IMR-90 (cell line): ENCODE results near the gene EFCC1. TPM values are rescaled to one million over a fixed set of nuclear protein-coding genes. Genes with fewer than 3 reads are reported as not detected.

ENCODE experiments used
- ATAC-seq: fragments of 200-7000 bp; cut with Tn5 transposase; 2 replicates; pipeline ENCODE4 v1.9.1; 2020; ENCODE audit warnings: low read depth, mild to moderate bottlenecking, moderate library complexity
- BruUV-seq: library from RNA; stranded (reverse); fragments of 400-500 nt; replicated peaks from 2 replicates; lab custom pipeline; 2021; lab: Mats Ljungman, UMichigan
- CTCF ChIA-PET: fragments of 300-600 bp; formaldehyde crosslinking; extraction: SDS; loops from one replicate; lab custom pipeline; 2021; ENCODE audit warnings: antibody characterized with exemption; lab: Yijun Ruan, JAX
- POLR2A ChIA-PET: fragments of 300-600 bp; sonication (Branson Sonifier 250); formaldehyde crosslinking; loops from one replicate; lab custom pipeline; 2022; ENCODE audit warnings: antibody characterized with exemption; ENCODE audit not compliant: unreplicated experiment; lab: Charles Lee
- DNase-seq: peaks from one replicate; pipeline ENCODE4 v3.0.0; 2013
- H2AFZ ChIP-seq: replicated peaks from 2 replicates; pipeline ENCODE3; 2013; ENCODE audit warnings: low read length, mild to moderate bottlenecking; ENCODE audit not compliant: poor library complexity
- H2AK5ac ChIP-seq: 2 replicates; pipeline ENCODE4 v1.6.1; 2013; ENCODE audit warnings: low read depth, low read length, inconsistent platforms
- H2AK9ac ChIP-seq: replicated peaks from 2 replicates; pipeline ENCODE3; 2013; ENCODE audit warnings: mild to moderate bottlenecking, low read depth, low read length, moderate library complexity; ENCODE audit not compliant: poor library complexity
- H2BK120ac ChIP-seq: 2 replicates; pipeline ENCODE4 v1.6.1; 2013; ENCODE audit warnings: low read depth, low read length, inconsistent platforms
- H2BK15ac ChIP-seq: 3 replicates; pipeline ENCODE4 v1.6.1; 2013; ENCODE audit warnings: low read depth, low read length, inconsistent platforms
- H2BK20ac ChIP-seq: 2 replicates; pipeline ENCODE4 v1.6.1; 2013; ENCODE audit warnings: low read depth, mild to moderate bottlenecking, inconsistent platforms, low read length, moderate library complexity
- H2BK5ac ChIP-seq: 2 replicates; pipeline ENCODE4 v1.6.1; 2013; ENCODE audit warnings: mild to moderate bottlenecking, low read depth, low read length, inconsistent platforms; ENCODE audit not compliant: poor library complexity, severe bottlenecking
- H3K14ac ChIP-seq: replicated peaks from 2 replicates; pipeline ENCODE4 v1.6.1; 2013; ENCODE audit warnings: low read depth, low read length, inconsistent platforms
- H3K18ac ChIP-seq: 2 replicates; pipeline ENCODE4 v1.6.1; 2013; ENCODE audit warnings: low read depth, low read length, control low read depth
- H3K23ac ChIP-seq: 2 replicates; pipeline ENCODE4 v1.6.1; 2013; ENCODE audit warnings: low read depth, low read length, inconsistent platforms
- H3K27ac ChIP-seq: 2 replicates; pipeline ENCODE4 v1.5.1; 2013; ENCODE audit warnings: mild to moderate bottlenecking, control low read depth, low read length; ENCODE audit not compliant: insufficient read depth
- H3K27me3 ChIP-seq: 2 replicates; pipeline ENCODE4 v1.6.1; 2013; ENCODE audit warnings: low read length; ENCODE audit not compliant: control insufficient read depth, insufficient read depth
- H3K36me3 ChIP-seq: 2 replicates; pipeline ENCODE4 v1.6.1; 2013; ENCODE audit warnings: low read length, mixed read lengths; ENCODE audit not compliant: control insufficient read depth, insufficient read depth
- H3K4ac ChIP-seq: 2 replicates; pipeline ENCODE4 v1.6.1; 2013; ENCODE audit warnings: low read depth, low read length, inconsistent platforms
- H3K4me1 ChIP-seq: 2 replicates; pipeline ENCODE4 v1.6.1; 2013; ENCODE audit warnings: low read length, mixed read lengths; ENCODE audit not compliant: control insufficient read depth, insufficient read depth
- H3K4me2 ChIP-seq: 2 replicates; pipeline ENCODE4 v1.6.1; 2013; ENCODE audit warnings: low read depth, mild to moderate bottlenecking, control low read depth, low read length, moderate library complexity
- H3K4me3 ChIP-seq: 2 replicates; pipeline ENCODE4 v1.5.1; 2013; ENCODE audit warnings: low read depth, mild to moderate bottlenecking, control low read depth, low read length, moderate library complexity; ENCODE audit not compliant: insufficient read depth
- H3K56ac ChIP-seq: 2 replicates; pipeline ENCODE4 v1.6.1; 2013; ENCODE audit warnings: low read length, inconsistent platforms; ENCODE audit not compliant: insufficient read depth; ENCODE audit errors: extremely low read depth
- H3K79me1 ChIP-seq, 2 experiments: 2 replicates each; pipeline ENCODE4 v1.6.1; 2013; ENCODE audit warnings: low read length in 2 of 2, inconsistent platforms in 1 of 2, low read depth in 1 of 2
- H3K9ac ChIP-seq: 2 replicates; pipeline ENCODE4 v1.6.1; 2013; ENCODE audit warnings: low read depth, low read length, control low read depth
- H3K9me1 ChIP-seq: 2 replicates; pipeline ENCODE4 v1.6.1; 2013; ENCODE audit warnings: low read length, inconsistent platforms; ENCODE audit not compliant: insufficient read depth
- H3K9me3 ChIP-seq: 2 replicates; pipeline ENCODE4 v1.6.1; 2013; ENCODE audit warnings: low read length; ENCODE audit not compliant: control insufficient read depth, insufficient read depth
- H4K20me1 ChIP-seq: 2 replicates; pipeline ENCODE4 v1.6.1; 2013; ENCODE audit warnings: low read length, inconsistent platforms; ENCODE audit not compliant: insufficient read depth
- H4K5ac ChIP-seq: 2 replicates; pipeline ENCODE4 v1.6.1; 2013; ENCODE audit warnings: mild to moderate bottlenecking, low read depth, low read length, control low read depth
- H4K8ac ChIP-seq, 2 experiments: 2 replicates each; pipeline ENCODE4 v1.6.1; 2013; ENCODE audit warnings: low read depth in 2 of 2, low read length in 2 of 2, control low read depth in 1 of 2, inconsistent platforms in 1 of 2
- H4K91ac ChIP-seq: 2 replicates; pipeline ENCODE4 v1.6.1; 2013; ENCODE audit warnings: low read depth, low read length, inconsistent platforms; ENCODE audit not compliant: insufficient read depth
- BHLHE40 ChIP-seq: fragments of 150-350 bp; IDR thresholded peaks from 2 replicates; pipeline ENCODE4 v1.6.1; 2016; ENCODE audit warnings: mild to moderate bottlenecking, low read depth, low read length
- CEBPB ChIP-seq: IDR thresholded peaks from 2 replicates; pipeline ENCODE4 v1.6.1; 2012; ENCODE audit warnings: low read depth, low read length, improper control_type of control experiment
- CHD1 ChIP-seq: IDR thresholded peaks from 2 replicates; pipeline ENCODE4 v1.6.1; 2012; ENCODE audit warnings: low read depth, low read length, improper control_type of control experiment
- CTCF ChIP-seq: conservative IDR thresholded peaks from 2 replicates; pipeline ENCODE4 v1.5.1; 2012; ENCODE audit warnings: mild to moderate bottlenecking, low read depth, low read length, improper control_type of control experiment
- ELK1 ChIP-seq: fragments of 150-350 bp; IDR thresholded peaks from 2 replicates; pipeline ENCODE4 v1.6.1; 2016; ENCODE audit warnings: low read depth, mild to moderate bottlenecking, low read length, moderate library complexity, borderline replicate concordance
- FOS ChIP-seq: fragments of 150-350 bp; IDR thresholded peaks from 2 replicates; pipeline ENCODE4 v1.6.1; 2016; ENCODE audit warnings: low read depth, low read length
- MAFK ChIP-seq: IDR thresholded peaks from 2 replicates; pipeline ENCODE4 v1.6.1; 2012; ENCODE audit warnings: low read depth, low read length, improper control_type of control experiment
- MAZ ChIP-seq: IDR thresholded peaks from 2 replicates; pipeline ENCODE4 v1.6.1; 2012; ENCODE audit warnings: low read depth, mild to moderate bottlenecking, low read length, improper control_type of control experiment, moderate library complexity, borderline replicate concordance
- MXI1 ChIP-seq: IDR thresholded peaks from 2 replicates; pipeline ENCODE4 v1.6.1; 2012; ENCODE audit warnings: low read depth, mild to moderate bottlenecking, low read length, moderate library complexity, borderline replicate concordance
- NFE2L2 ChIP-seq: fragments of 150-350 bp; IDR thresholded peaks from 2 replicates; pipeline ENCODE4 v1.6.1; 2016; ENCODE audit warnings: low read depth, mild to moderate bottlenecking, low read length
- POLR2A ChIP-seq: IDR thresholded peaks from 2 replicates; pipeline ENCODE4 v1.6.1; 2012; ENCODE audit warnings: mild to moderate bottlenecking, low read depth, low read length
- RAD21 ChIP-seq: IDR thresholded peaks from 2 replicates; pipeline ENCODE4 v1.6.1; 2012; ENCODE audit warnings: low read length, improper control_type of control experiment
- RCOR1 ChIP-seq: IDR thresholded peaks from 2 replicates; pipeline ENCODE4 v1.6.1; 2012; ENCODE audit warnings: mild to moderate bottlenecking, low read length, improper control_type of control experiment; ENCODE audit not compliant: insufficient replicate concordance
- RFX5 ChIP-seq: IDR thresholded peaks from 2 replicates; pipeline ENCODE4 v1.8.0; 2012; ENCODE audit warnings: low read depth, mild to moderate bottlenecking, low read length, moderate library complexity
- SMC3 ChIP-seq: fragments of 150-350 bp; IDR thresholded peaks from 2 replicates; pipeline ENCODE4 v1.6.1; 2016; ENCODE audit warnings: low read depth, mild to moderate bottlenecking, antibody characterized with exemption, low read length, moderate library complexity
- USF2 ChIP-seq: fragments of 150-350 bp; IDR thresholded peaks from 2 replicates; pipeline ENCODE4 v1.6.1; 2017; ENCODE audit warnings: mild to moderate bottlenecking, antibody characterized with exemption, low read length, low read depth
- whole genome bisulfite sequencing, 2 experiments: methylation state at CpG; one replicate each; pipeline versions ENCODE4 v1.1.5 to v1.1.7; 2013; ENCODE audit warnings: missing lambda C conversion rate in 2 of 2; ENCODE audit not compliant: insufficient read length in 1 of 2; ENCODE audit errors: extremely low coverage in 2 of 2; 5-methylcytosine and 5-hydroxymethylcytosine counted together
- dilution Hi-C: fragments of 300-500 bp; cut with HindIII; formaldehyde crosslinking; loops from one replicate; pipeline ENCODE4 v1.14.3; 2018; ENCODE audit warnings: low sequenced_read_pairs; ENCODE audit not compliant: unreplicated experiment
- in situ Hi-C: fragments of 300-500 bp; cut with MboI; formaldehyde crosslinking; loops from 3 replicates; pipeline ENCODE4 v1.14.3; 2019; ENCODE audit warnings: low sequenced_read_pairs, inconsistent platforms, mixed read lengths
- intact Hi-C: fragments of 100-400 bp; cut with micrococcal nuclease; formaldehyde crosslinking; loops from 2 replicates; pipeline ENCODE4 v1.10.0; 2022
- polyA plus RNA-seq, 3 experiments: library from polyadenylated mRNA; depleted of rRNA; stranded (reverse); fragments of >200 nt; gene quantifications; 2 replicates each; pipeline ENCODE4 v1.2.3, GENCODE V29; 2012; ENCODE audit warnings: low replicate concordance in 1 of 3
- total RNA-seq: library from RNA; depleted of rRNA; stranded (reverse); fragments of >200 nt; gene quantifications from 2 replicates; pipeline ENCODE4 v1.2.3, GENCODE V29; 2012

The EFCC1 gene
- total and polyA plus RNA-seq, 2 of the 4 experiments (the other 2 are of a cell fraction), result not detected

GRCh38 chr3:129018271-129018670 lies 17.2 kb downstream of the EFCC1 start:
- intact Hi-C loops, result no loop called here
- no peak overlapping the region for H3K4me3 ChIP-seq
- H3K4ac ChIP-seq, result peak overlapping the region; percentile 70
- no peaks in the 10 kb centered on the region for H3K79me1 ChIP-seq
- H2AK9ac ChIP-seq, result no peak overlapping the region
- in situ Hi-C loops, result no loop called here
- H3K14ac ChIP-seq, result no peak overlapping the region
- H3K27ac ChIP-seq, result no peak overlapping the region
- no CpG with 5 or more reads among the region's 2 CpGs for WGBS, 2 experiments
- ATAC-seq, result no peak
- H2AFZ ChIP-seq, result no peak overlapping the region
- peaks cover 26% of the 10 kb centered on the region for H3K4me1 ChIP-seq
- DNase-seq, result no peak
- no peaks in the 10 kb centered on the region for H3K36me3 ChIP-seq
- no peak overlapping the region for H3K4me2 ChIP-seq
- peaks cover 11% of the 10 kb centered on the region for H3K9me1 ChIP-seq
- no peak overlapping the region; the same call in 1 of the 2 replicates for H4K5ac ChIP-seq
- peaks cover 3% of the 10 kb centered on the region; the same call in 1 of the 2 replicates for H3K9me3 ChIP-seq
- H2BK20ac ChIP-seq, result peak overlapping the region; percentile 40; the same call in 1 of the 2 replicates
- no peak overlapping the region for H3K23ac ChIP-seq
- ChIA-PET POLR2A (no interaction called here), CTCF (interaction anchor here (0.6 kb wide), 1 partner anchor 35 kb away, joined by 3 read pairs; no protein-coding TSS in a partner anchor)
- BruUV-seq, result no TSS peak
- dilution Hi-C loops, result no loop called here
- H2BK120ac ChIP-seq, result peak overlapping the region; percentile 44; the same call in 1 of the 2 replicates
- peak overlapping the region; percentile 32; the same call in 1 of the 2 replicates for H4K91ac ChIP-seq
- H2BK15ac ChIP-seq, result peak overlapping the region; percentile 41; the same call in 1 of the 3 replicates
- H4K20me1 ChIP-seq, result no peaks in the 10 kb centered on the region
- peak overlapping the region; percentile 25 for H2AK5ac ChIP-seq
- TF ChIP-seq RAD21 (no peak), USF2 (no peak), ELK1 (no peak), BHLHE40 (no peak), FOS (no peak), NFE2L2 (no peak), CTCF (no peak), RCOR1 (no peak), MAZ (no peak), POLR2A (no peak), RFX5 (no peak), MAFK (no peak), MXI1 (no peak), CHD1 (no peak), CEBPB (no peak), SMC3 (no peak)
- H3K27me3 ChIP-seq, result peaks cover 9% of the 10 kb centered on the region; the same call in 1 of the 2 replicates
- no peak overlapping the region; a peak in 1 of 4 replicates for H4K8ac ChIP-seq
- no peak overlapping the region for H2BK5ac ChIP-seq
- H3K18ac ChIP-seq, result no peak overlapping the region; the same call in 1 of the 2 replicates
- no peak overlapping the region for H3K9ac ChIP-seq
- H3K56ac ChIP-seq, result no peak overlapping the region
